ENCODE data around the gene ADCY3. TPM values are rescaled to one million over a fixed set of nuclear protein-coding genes. Genes with fewer than 3 reads are reported as not detected.

The ADCY3 gene
- polyA plus RNA-seq, 1 donor (not counting 4 experiments of a cell fraction or from before 2014, with no cell fraction given) = 33.2 TPM

- H4K20me1 ChIP-seq (ENCODE audit: control insufficient read depth, extremely low read depth, insufficient read depth, low read length) = no peaks in the 10 kb centered on the region
- H3K36me3 ChIP-seq (ENCODE audit: control insufficient read depth in 2 of 2, extremely low read depth in 1 of 2, insufficient read depth in 2 of 2, low read length in 2 of 2) = peaks cover 0 to 6% of the 10 kb centered on the region in 2 experiments
- H3K9me1 ChIP-seq (ENCODE audit: control insufficient read depth, extremely low read depth, insufficient read depth, low read length) = no peaks in the 10 kb centered on the region
- DNase-seq (ENCODE audit: low read depth, low spot score) (no peak), FAIRE-seq (no peak)
- no peak for TF ChIP-seq EZH2 (IDR thresholded peaks at IDR 0.05; ENCODE audit: low read length)
- no peak for TF ChIP-seq CTCF (optimal IDR thresholded peaks at IDR 0.05 in 1 of 3, IDR thresholded peaks at IDR 0.05 in 1 of 3, conservative IDR thresholded peaks at IDR 0.05 in 1 of 3; ENCODE audit: extremely low read depth in 1 of 3, insufficient read depth in 2 of 3, low read length in 3 of 3)
- dilution Hi-C loops (cut with MboI; ENCODE audit: extremely low pct_ligation_motif_present, low sequenced_read_pairs) = no loop called here
- no peak overlapping the region for H3K4me2 ChIP-seq (ENCODE audit: control insufficient read depth, extremely low read depth, insufficient read depth, low read depth, low read length)
- H3K9me3 ChIP-seq (ENCODE audit: control insufficient read depth, low read depth, low read length) = no peaks in the 10 kb centered on the region
- no peaks in the 10 kb centered on the region for H3K27me3 ChIP-seq (ENCODE audit: control insufficient read depth, extremely low read depth, insufficient read depth, low read length)
- no peak overlapping the region for H3K4me3 ChIP-seq (ENCODE audit: control insufficient read depth in 2 of 3, extremely low read depth in 1 of 3, insufficient read depth in 2 of 3, low read depth in 1 of 3, low read length in 3 of 3)
- H3K9ac ChIP-seq (ENCODE audit: control insufficient read depth, extremely low read depth, insufficient read depth, low read length) = no peak overlapping the region
- H3K79me2 ChIP-seq (ENCODE audit: control insufficient read depth, insufficient read depth, low read length) = no peaks in the 10 kb centered on the region
- no peaks in the 10 kb centered on the region for H3K4me1 ChIP-seq (ENCODE audit: control insufficient read depth, extremely low read depth, insufficient read depth, low read length)
- H2AFZ ChIP-seq (ENCODE audit: control insufficient read depth, low read length) = no peak overlapping the region
- no peak overlapping the region for H3K27ac ChIP-seq (ENCODE audit: control insufficient read depth, insufficient read depth, low read length)
Measured at GRCh38 chr2:24861500-24861899, 58.5 kb downstream of the ADCY3 start.

- Histone ChIP-seq H3K27ac (ENCODE audit: control insufficient read depth, insufficient read depth, low read length) (no peak overlapping the region), H4K20me1 (ENCODE audit: control insufficient read depth, extremely low read depth, insufficient read depth, low read length) (no peaks in the 10 kb centered on the region), H3K9me1 (ENCODE audit: control insufficient read depth, extremely low read depth, insufficient read depth, low read length) (no peaks in the 10 kb centered on the region), H3K79me2 (ENCODE audit: control insufficient read depth, insufficient read depth, low read length) (no peaks in the 10 kb centered on the region), H3K4me2 (ENCODE audit: control insufficient read depth, extremely low read depth, insufficient read depth, low read depth, low read length) (no peak overlapping the region), H3K27me3 (ENCODE audit: control insufficient read depth, extremely low read depth, insufficient read depth, low read length) (no peaks in the 10 kb centered on the region), H3K9me3 (ENCODE audit: control insufficient read depth, low read depth, low read length) (no peaks in the 10 kb centered on the region), H3K4me3 (ENCODE audit: control insufficient read depth in 2 of 3, extremely low read depth in 1 of 3, insufficient read depth in 2 of 3, low read depth in 1 of 3, low read length in 3 of 3) (no peak overlapping the region), H3K4me1 (ENCODE audit: control insufficient read depth, extremely low read depth, insufficient read depth, low read length) (no peaks in the 10 kb centered on the region), H2AFZ (ENCODE audit: control insufficient read depth, low read length) (no peak overlapping the region), H3K36me3 (ENCODE audit: control insufficient read depth in 2 of 2, extremely low read depth in 1 of 2, insufficient read depth in 2 of 2, low read length in 2 of 2) (peaks cover 0 to 6% of the 10 kb centered on the region in 2 experiments), H3K9ac (ENCODE audit: control insufficient read depth, extremely low read depth, insufficient read depth, low read length) (no peak overlapping the region)
- dilution Hi-C loops (cut with MboI; ENCODE audit: extremely low pct_ligation_motif_present, low sequenced_read_pairs) = no loop called here
- FAIRE-seq (no peak), DNase-seq (ENCODE audit: low read depth, low spot score) (no peak)
- TF ChIP-seq CTCF (optimal IDR thresholded peaks at IDR 0.05 in 1 of 3, IDR thresholded peaks at IDR 0.05 in 1 of 3, conservative IDR thresholded peaks at IDR 0.05 in 1 of 3; ENCODE audit: extremely low read depth in 1 of 3, insufficient read depth in 2 of 3, low read length in 3 of 3) = no peak
Measured at GRCh38 chr2:24860631-24861030, 59.4 kb downstream of the ADCY3 start.

Measured in keratinocyte (primary cell).